Vagina (tissue), 2 donors: ENCODE measurements around the gene DOCK11.

Experiments
- POLR2A ChIP-seq, 2 donors: fragments of 450-650 bp; IDR thresholded peaks; one replicate each; pipeline ENCODE4 v1.6.1; 2017; ENCODE audit warnings: antibody characterized with exemption in 2 of 2, mild to moderate bottlenecking in 2 of 2, moderate library complexity in 2 of 2
- TF ChIP-seq, protein P1 (sequence below), 3 experiments: fragments of 450-650 bp in 2 of 3; fragments of 200-600 bp in 1 of 3; sonication (generic) in 1 of 3; IDR thresholded peaks; one replicate each; pipeline ENCODE4 v1.5.1; 2017 to 2019; ENCODE audit warnings: antibody characterized with exemption in 3 of 3, mild to moderate bottlenecking in 2 of 3, moderate library complexity in 2 of 3

DNA sequence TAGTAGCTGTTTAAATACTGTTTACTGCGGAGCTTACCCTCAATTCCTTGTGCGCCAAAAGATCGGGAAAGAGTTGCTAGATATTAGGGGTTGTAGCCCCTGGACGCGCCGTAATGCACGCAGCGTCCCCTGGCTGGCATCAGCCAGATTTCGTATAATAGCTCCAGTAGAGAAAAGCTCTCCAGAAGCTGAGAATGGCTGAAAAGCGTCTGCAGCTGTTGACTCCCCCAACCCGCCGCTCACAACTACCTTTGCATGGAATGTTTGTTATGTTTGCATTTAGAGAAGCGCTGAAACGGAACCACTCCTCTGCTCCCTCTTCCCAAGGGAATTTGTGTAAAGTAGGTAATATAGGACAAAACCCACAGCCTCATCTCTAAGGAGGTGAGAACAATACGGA is 3.7 kb downstream of the DOCK11 start:
- no peak for TF ChIP-seq POLR2A (IDR thresholded peaks at IDR 0.05)
- TF ChIP-seq, protein P1, sequence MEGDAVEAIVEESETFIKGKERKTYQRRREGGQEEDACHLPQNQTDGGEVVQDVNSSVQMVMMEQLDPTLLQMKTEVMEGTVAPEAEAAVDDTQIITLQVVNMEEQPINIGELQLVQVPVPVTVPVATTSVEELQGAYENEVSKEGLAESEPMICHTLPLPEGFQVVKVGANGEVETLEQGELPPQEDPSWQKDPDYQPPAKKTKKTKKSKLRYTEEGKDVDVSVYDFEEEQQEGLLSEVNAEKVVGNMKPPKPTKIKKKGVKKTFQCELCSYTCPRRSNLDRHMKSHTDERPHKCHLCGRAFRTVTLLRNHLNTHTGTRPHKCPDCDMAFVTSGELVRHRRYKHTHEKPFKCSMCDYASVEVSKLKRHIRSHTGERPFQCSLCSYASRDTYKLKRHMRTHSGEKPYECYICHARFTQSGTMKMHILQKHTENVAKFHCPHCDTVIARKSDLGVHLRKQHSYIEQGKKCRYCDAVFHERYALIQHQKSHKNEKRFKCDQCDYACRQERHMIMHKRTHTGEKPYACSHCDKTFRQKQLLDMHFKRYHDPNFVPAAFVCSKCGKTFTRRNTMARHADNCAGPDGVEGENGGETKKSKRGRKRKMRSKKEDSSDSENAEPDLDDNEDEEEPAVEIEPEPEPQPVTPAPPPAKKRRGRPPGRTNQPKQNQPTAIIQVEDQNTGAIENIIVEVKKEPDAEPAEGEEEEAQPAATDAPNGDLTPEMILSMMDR (IDR thresholded peaks at IDR 0.05) = no peak
